Body of pancreas (tissue), 4 donors: ENCODE data around the gene KRT71. TPM values are rescaled to one million over a fixed set of nuclear protein-coding genes. Genes with fewer than 3 reads are reported as not detected.
A peak's percentile ranks its signal among the peaks of the same experiment; 100 is the strongest.

Experiments
- ATAC-seq: fragments of 150-250 bp; one replicate; pipeline ENCODE4 v1.9.1; 2016
- DNase-seq, 4 donors: peaks; one replicate each; pipeline ENCODE4 v3.0.0-alpha.2; 2019
- H3K27ac ChIP-seq, 4 donors: fragments of 200-600 bp; sonication (generic); 1 replicate in 3 of 4; 2 replicates in 1 of 4; pipeline versions ENCODE4 v1.5.1 to v1.6.1; 2016 to 2019; ENCODE audit warnings: mild to moderate bottlenecking in 1 of 4, mixed read lengths in 1 of 4, moderate library complexity in 1 of 4
- H3K27me3 ChIP-seq, 2 donors: fragments of 200-600 bp; sonication (generic); one replicate each; pipeline ENCODE4 v1.6.0; 2016; ENCODE audit warnings: mild to moderate bottlenecking in 1 of 2
- H3K36me3 ChIP-seq, 2 donors: fragments of 200-600 bp; sonication (generic); replicated peaks in 1 of 2; 2 replicates each; pipeline ENCODE4 v1.5.1; 2016; ENCODE audit warnings: low read depth in 2 of 2; ENCODE audit not compliant: insufficient read depth in 1 of 2
- H3K4me1 ChIP-seq: fragments of 200-600 bp; sonication (generic); one replicate; pipeline ENCODE4 v1.6.0; 2016
- H3K4me3 ChIP-seq, 2 donors: fragments of 200-600 bp; sonication (generic); 1 replicate in 1 of 2; 2 replicates in 1 of 2; pipeline ENCODE4 v1.5.1; 2016 to 2019
- H3K9me3 ChIP-seq, 3 donors: fragments of 200-600 bp; sonication (generic); 1 replicate in 2 of 3; 2 replicates in 1 of 3; pipeline ENCODE4 v1.5.1; 2016
- CTCF ChIP-seq, 7 experiments: fragments of 450-650 bp in 4 of 7; fragments of 200-600 bp in 3 of 7; sonication (generic) in 3 of 7; IDR thresholded peaks; one replicate each; pipeline ENCODE4 v1.5.1; 2016 to 2019; ENCODE audit warnings: antibody characterized with exemption in 7 of 7
- POLR2A ChIP-seq, 3 donors: fragments of 450-650 bp; IDR thresholded peaks; one replicate each; pipeline ENCODE4 v1.6.1; 2016; ENCODE audit warnings: antibody characterized with exemption in 3 of 3, mild to moderate bottlenecking in 2 of 3
- WGBS, 2 donors: methylation state at CpG; one replicate each; pipeline ENCODE4 v1.1.5; 2017; 5-methylcytosine and 5-hydroxymethylcytosine counted together
- intact Hi-C: fragments of 100-400 bp; cut with DNase I; formaldehyde crosslinking; loops from one replicate; pipeline ENCODE4 v1.15.1; 2023
- total RNA-seq, 2 donors: library from RNA; depleted of rRNA; stranded (reverse); fragments of >200 nt; gene quantifications; one replicate each; pipeline ENCODE4 v1.1.0, GENCODE V29; 2016

Gene KRT71
- total RNA-seq, 2 donors from 2014 or later, result not detected

- WGBS, 2 donors, result 91 to 92% methylated on average over 10 to 14 of the region's 15 CpGs
- Histone ChIP-seq H3K27ac (no peak overlapping the region), H3K9me3 (no peaks in the 10 kb centered on the region), H3K4me1 (no peaks in the 10 kb centered on the region), H3K36me3 (no peaks in the 10 kb centered on the region), H3K27me3 (no peaks in the 10 kb centered on the region), H3K4me3 (no peak overlapping the region)
- intact Hi-C loops, result no loop called here
- DNase-seq (no peak), ATAC-seq (no peak)
- TF ChIP-seq CTCF (IDR thresholded peaks at IDR 0.05) (no peak), POLR2A (IDR thresholded peaks at IDR 0.05) (no peak)
Observed at GRCh38 chr12:52573306-52573705, 20.4 kb upstream of the KRT71 start.

- Histone ChIP-seq H3K36me3 (no peaks in the 10 kb centered on the region), H3K9me3 (no peaks in the 10 kb centered on the region), H3K4me3 (no peak overlapping the region), H3K27ac (no peak overlapping the region), H3K27me3 (no peaks in the 10 kb centered on the region), H3K4me1 (no peaks in the 10 kb centered on the region)
- DNase-seq (no peak), ATAC-seq (no peak)
- TF ChIP-seq CTCF (IDR thresholded peaks at IDR 0.05) (no peak), POLR2A (IDR thresholded peaks at IDR 0.05) (no peak)
- intact Hi-C loops, result no loop called here
- 58 to 87% methylated on average over 5 to 10 of the region's 10 CpGs for WGBS, 2 donors
Observed at GRCh38 chr12:52570511-52570910, 17.6 kb upstream of the KRT71 start.

- no peaks in the 10 kb centered on the region for H3K9me3 ChIP-seq
- TF ChIP-seq POLR2A (IDR thresholded peaks at IDR 0.05) (no peak), CTCF (IDR thresholded peaks at IDR 0.05) (no peak)
- no peaks in the 10 kb centered on the region for H3K27me3 ChIP-seq
- no peak for ATAC-seq
- no peak for DNase-seq
- no peak overlapping the region for H3K4me3 ChIP-seq
- no peak overlapping the region for H3K27ac ChIP-seq
- no peaks in the 10 kb centered on the region for H3K36me3 ChIP-seq
- 86 to 88% methylated on average over 12 of the region's 12 CpGs for WGBS, 2 donors
- H3K4me1 ChIP-seq, result no peaks in the 10 kb centered on the region
- intact Hi-C loops, result no loop called here
Observed at GRCh38 chr12:52568111-52568510, 15.2 kb upstream of the KRT71 start.

- ATAC-seq (no peak), DNase-seq (peak in 1 of 4 donors; percentile 8)
- Histone ChIP-seq H3K36me3 (no peaks in the 10 kb centered on the region), H3K27me3 (no peaks in the 10 kb centered on the region), H3K27ac (no peak overlapping the region), H3K9me3 (no peaks in the 10 kb centered on the region), H3K4me3 (no peak overlapping the region), H3K4me1 (no peaks in the 10 kb centered on the region)
- 33 to 44% methylated on average over 8 of the region's 8 CpGs for WGBS, 2 donors
- no peak for TF ChIP-seq POLR2A (IDR thresholded peaks at IDR 0.05)
- no peak for TF ChIP-seq CTCF (IDR thresholded peaks at IDR 0.05)
- intact Hi-C loops, result no loop called here
Observed at GRCh38 chr12:52566847-52567291, 13.9 kb upstream of the KRT71 start.

GRCh38 chr12:52564582-52564981 lies 11.6 kb upstream of the KRT71 start:
- intact Hi-C loops, result no loop called here

More at GRCh38 chr12:52564582-52564981, 11.6 kb upstream of the KRT71 start:
- H3K27ac ChIP-seq, result no peak overlapping the region
- no peaks in the 10 kb centered on the region for H3K4me1 ChIP-seq
- H3K9me3 ChIP-seq, result no peaks in the 10 kb centered on the region
- H3K36me3 ChIP-seq, result no peaks in the 10 kb centered on the region
- no peak for DNase-seq
- TF ChIP-seq POLR2A (IDR thresholded peaks at IDR 0.05), result no peak
- no peak for TF ChIP-seq CTCF (IDR thresholded peaks at IDR 0.05)
- ATAC-seq, result no peak
- H3K27me3 ChIP-seq, result no peaks in the 10 kb centered on the region
- H3K4me3 ChIP-seq, result no peak overlapping the region
- 56% methylated on average over 1 of the region's 1 CpG; no CpG with 5 or more reads in 1 of the 2 donors for WGBS, 2 donors
